Measurements from ENCODE around the gene SCG5.
"Not testable (repeated sequence)": the region's sequence is repeated elsewhere in the genome, so short reads cannot be mapped to it uniquely, and the experiment has no call there.

- TF ChIP-seq CTCF (conservative IDR thresholded peaks at IDR 0.05; ENCODE audit: low read length); EZH2phosphoT487 (IDR thresholded peaks at IDR 0.05; ENCODE audit: borderline replicate concordance): not testable (repeated sequence)
Measured at GRCh38 chr15:32593151-32593550, 48.4 kb upstream of the SCG5 start, which contains the start of gene GOLGA8N.
